Measurements from ENCODE around the gene LTB4R2. TPM values are rescaled to one million over a fixed set of nuclear protein-coding genes. Genes with fewer than 3 reads are reported as not detected.

Gene LTB4R2
- total RNA-seq, 1 donor from 2014 or later = 9.3 TPM

DNA sequence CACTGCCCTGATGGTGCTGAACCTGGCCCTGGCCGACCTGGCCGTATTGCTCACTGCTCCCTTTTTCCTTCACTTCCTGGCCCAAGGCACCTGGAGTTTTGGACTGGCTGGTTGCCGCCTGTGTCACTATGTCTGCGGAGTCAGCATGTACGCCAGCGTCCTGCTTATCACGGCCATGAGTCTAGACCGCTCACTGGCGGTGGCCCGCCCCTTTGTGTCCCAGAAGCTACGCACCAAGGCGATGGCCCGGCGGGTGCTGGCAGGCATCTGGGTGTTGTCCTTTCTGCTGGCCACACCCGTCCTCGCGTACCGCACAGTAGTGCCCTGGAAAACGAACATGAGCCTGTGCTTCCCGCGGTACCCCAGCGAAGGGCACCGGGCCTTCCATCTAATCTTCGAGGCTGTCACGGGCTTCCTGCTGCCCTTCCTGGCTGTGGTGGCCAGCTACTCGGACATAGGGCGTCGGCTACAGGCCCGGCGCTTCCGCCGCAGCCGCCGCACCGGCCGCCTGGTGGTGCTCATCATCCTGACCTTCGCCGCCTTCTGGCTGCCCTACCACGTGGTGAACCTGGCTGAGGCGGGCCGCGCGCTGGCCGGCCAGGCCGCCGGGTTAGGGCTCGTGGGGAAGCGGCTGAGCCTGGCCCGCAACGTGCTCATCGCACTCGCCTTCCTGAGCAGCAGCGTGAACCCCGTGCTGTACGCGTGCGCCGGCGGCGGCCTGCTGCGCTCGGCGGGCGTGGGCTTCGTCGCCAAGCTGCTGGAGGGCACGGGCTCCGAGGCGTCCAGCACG lies 6.1 kb downstream of the LTB4R2 start:
- Histone ChIP-seq H3K36me3 (ENCODE audit: insufficient read depth, low read length) (no peaks in the 10 kb centered on the region), H3K27me3 (ENCODE audit: insufficient read depth, low read length) (peaks cover 29% of the 10 kb centered on the region), H3K9me3 (ENCODE audit: insufficient read depth, low read depth, low read length) (no peaks in the 10 kb centered on the region), H3K4me1 (ENCODE audit: insufficient read depth, low read length) (peaks cover 15% of the 10 kb centered on the region), H3K4me2 (ENCODE audit: low read length) (no peak overlapping the region), H3K9ac (ENCODE audit: low read length) (no peak overlapping the region), H3K4me3 (ENCODE audit: insufficient read depth, low read depth, low read length) (no peak overlapping the region), H2AFZ (ENCODE audit: low read depth, low read length) (peak overlapping the region; percentile 52), H3K79me2 (ENCODE audit: insufficient read depth, low read length) (no peaks in the 10 kb centered on the region), H4K20me1 (ENCODE audit: insufficient read depth, low read length) (peaks cover 12% of the 10 kb centered on the region), H3K27ac (ENCODE audit: low read depth, low read length) (no peak overlapping the region)
- no peak for DNase-seq (ENCODE audit: low read depth)
- Mint-ChIP-seq H3K36me3 (ENCODE audit: low read depth, unreplicated experiment) (peaks cover 5% of the 10 kb centered on the region), H3K4me3 (ENCODE audit: unreplicated experiment) (no peak overlapping the region), H3K27ac (ENCODE audit: unreplicated experiment) (no peak overlapping the region), H3K27me3 (ENCODE audit: low read depth, unreplicated experiment) (peaks cover 27% of the 10 kb centered on the region), H3K9me3 (ENCODE audit: unreplicated experiment) (peaks cover 2% of the 10 kb centered on the region), H3K4me1 (ENCODE audit: low read depth, unreplicated experiment) (peaks cover 6% of the 10 kb centered on the region)
- no peak for TF ChIP-seq CTCF (IDR thresholded peaks at IDR 0.05; ENCODE audit: insufficient read depth, low read depth, low read length)
- TF ChIP-seq EZH2 (IDR thresholded peaks at IDR 0.05; ENCODE audit: insufficient read depth, low read length) = peak; percentile 37
- FAIRE-seq = no peak

GRCh38 chr14:24316597-24316950 lies 6.6 kb downstream of the LTB4R2 start:
- peaks cover 5% of the 10 kb centered on the region for H3K36me3 Mint-ChIP-seq (ENCODE audit: low read depth, unreplicated experiment)
- no peaks in the 10 kb centered on the region for H3K36me3 ChIP-seq (ENCODE audit: insufficient read depth, low read length)

More at GRCh38 chr14:24316597-24316950, 6.6 kb downstream of the LTB4R2 start:
- Mint-ChIP-seq H3K4me3 (ENCODE audit: unreplicated experiment) (no peak overlapping the region), H3K27ac (ENCODE audit: unreplicated experiment) (no peak overlapping the region), H3K4me1 (ENCODE audit: low read depth, unreplicated experiment) (peaks cover 7% of the 10 kb centered on the region), H3K9me3 (ENCODE audit: unreplicated experiment) (peaks cover 2% of the 10 kb centered on the region), H3K27me3 (ENCODE audit: low read depth, unreplicated experiment) (peaks cover 27% of the 10 kb centered on the region)
- no peak for DNase-seq (ENCODE audit: low read depth)
- H3K4me2 ChIP-seq (ENCODE audit: low read length) = no peak overlapping the region
- H3K79me2 ChIP-seq (ENCODE audit: insufficient read depth, low read length) = no peaks in the 10 kb centered on the region
- no peaks in the 10 kb centered on the region for H3K9me3 ChIP-seq (ENCODE audit: insufficient read depth, low read depth, low read length)
- peaks cover 12% of the 10 kb centered on the region for H3K4me1 ChIP-seq (ENCODE audit: insufficient read depth, low read length)
- H4K20me1 ChIP-seq (ENCODE audit: insufficient read depth, low read length) = peaks cover 12% of the 10 kb centered on the region
- no peak overlapping the region for H3K4me3 ChIP-seq (ENCODE audit: insufficient read depth, low read depth, low read length)
- H2AFZ ChIP-seq (ENCODE audit: low read depth, low read length) = peak overlapping the region; percentile 52
- no peak overlapping the region for H3K27ac ChIP-seq (ENCODE audit: low read depth, low read length)
- H3K27me3 ChIP-seq (ENCODE audit: insufficient read depth, low read length) = peaks cover 31% of the 10 kb centered on the region
- no peak for FAIRE-seq
- no peak for TF ChIP-seq EZH2 (IDR thresholded peaks at IDR 0.05; ENCODE audit: insufficient read depth, low read length)
- TF ChIP-seq CTCF (IDR thresholded peaks at IDR 0.05; ENCODE audit: insufficient read depth, low read depth, low read length) = no peak
- no peak overlapping the region for H3K9ac ChIP-seq (ENCODE audit: low read length)

Measured in astrocyte (in vitro differentiated cells and primary cell).